Esophagus muscularis mucosa (tissue), 4 donors: ENCODE measurements around the gene CCDC88C. TPM values are rescaled to one million over a fixed set of nuclear protein-coding genes. Genes with fewer than 3 reads are reported as not detected.

Experiments
- DNase-seq: peaks from one replicate; pipeline ENCODE4 v3.0.0-alpha.2; 2017; ENCODE audit errors: extremely low spot score
- H3K27ac ChIP-seq, 4 donors: fragments of 200-600 bp; sonication (generic); replicated peaks in 1 of 4; 1 replicate in 3 of 4; 2 replicates in 1 of 4; pipeline ENCODE4 v1.5.1; 2016 to 2019; ENCODE audit warnings: mild to moderate bottlenecking in 1 of 4
- H3K27me3 ChIP-seq, 4 donors: fragments of 200-600 bp; sonication (generic); one replicate each; pipeline versions ENCODE4 v1.5.1 to v1.6.0; 2016 to 2019
- H3K36me3 ChIP-seq, 4 donors: fragments of 200-600 bp; sonication (generic); one replicate each; pipeline ENCODE4 v1.5.1; 2016 to 2019
- H3K4me1 ChIP-seq, 4 donors: fragments of 200-600 bp; sonication (generic); one replicate each; pipeline ENCODE4 v1.5.1; 2016 to 2019
- H3K4me3 ChIP-seq, 4 donors: fragments of 200-600 bp; sonication (generic); 1 replicate in 2 of 4; 2 replicates in 2 of 4; pipeline ENCODE4 v1.5.1; 2016 to 2019; ENCODE audit warnings: mild to moderate bottlenecking in 4 of 4, moderate library complexity in 1 of 4
- H3K9me3 ChIP-seq, 4 donors: fragments of 200-600 bp; sonication (generic); 1 replicate in 3 of 4; 2 replicates in 1 of 4; pipeline ENCODE4 v1.5.1; 2016 to 2019
- CTCF ChIP-seq, 3 experiments: fragments of 200-600 bp in 2 of 3; fragments of 450-650 bp in 1 of 3; sonication (generic) in 2 of 3; IDR thresholded peaks; one replicate each; pipeline ENCODE4 v1.5.1; 2017 to 2019; ENCODE audit warnings: antibody characterized with exemption in 3 of 3, mild to moderate bottlenecking in 2 of 3, moderate library complexity in 1 of 3
- EP300 ChIP-seq: sonication (generic); formaldehyde crosslinking; IDR thresholded peaks from one replicate; pipeline ENCODE4 v1.6.1; 2017; ENCODE audit warnings: antibody characterized with exemption
- POLR2A ChIP-seq: fragments of 450-650 bp; IDR thresholded peaks from one replicate; pipeline ENCODE4 v1.6.1; 2017; ENCODE audit warnings: antibody characterized with exemption, moderate library complexity, mild to moderate bottlenecking, low read depth
- POLR2AphosphoS5 ChIP-seq, 2 donors: sonication (generic); formaldehyde crosslinking; IDR thresholded peaks; one replicate each; pipeline ENCODE4 v1.6.1; 2017; ENCODE audit warnings: antibody characterized with exemption in 2 of 2
- WGBS: methylation state at CpG from one replicate; pipeline ENCODE4 v1.1.5; 2018; 5-methylcytosine and 5-hydroxymethylcytosine counted together
- intact Hi-C: fragments of 100-400 bp; cut with DNase I; formaldehyde crosslinking; loops from one replicate; pipeline ENCODE4 v1.15.1; 2023
- total RNA-seq, 4 donors: library from RNA; depleted of rRNA; stranded (reverse); fragments of >200 nt; gene quantifications; one replicate each; pipeline versions ENCODE4 v1.1.0 to v1.2.1, GENCODE V29; 2016

Gene CCDC88C
- total RNA-seq, 4 donors from 2014 or later: 4.2 to 6.3 (median 5.6) TPM

GRCh38 chr14:91396013-91396660 is 21.5 kb downstream of the CCDC88C start:
- H3K27me3 ChIP-seq: peaks cover 0 to 8% (median 0%) of the 10 kb centered on the region in 4 donors
- H3K27ac ChIP-seq: no peak overlapping the region
- no peak for DNase-seq
- intact Hi-C loops: no loop called here
- no peaks in the 10 kb centered on the region for H3K9me3 ChIP-seq
- no peak overlapping the region for H3K4me3 ChIP-seq
- H3K36me3 ChIP-seq: no peaks in the 10 kb centered on the region
- no peak for TF ChIP-seq CTCF (IDR thresholded peaks at IDR 0.05)
- no peak for TF ChIP-seq EP300
- no peak for TF ChIP-seq POLR2AphosphoS5 (IDR thresholded peaks at IDR 0.05)
- TF ChIP-seq POLR2A: no peak
- 76% methylated on average over 23 of the region's 23 CpGs for WGBS
- peaks cover 8 to 13% (median 12%) of the 10 kb centered on the region in 4 donors for H3K4me1 ChIP-seq

- no peak for DNase-seq
Observed at GRCh38 chr14:91395466-91395865, 22.2 kb downstream of the CCDC88C start.

GRCh38 chr14:91394105-91395081 is 23.2 kb downstream of the CCDC88C start:
- WGBS: 88% methylated on average over 16 of the region's 17 CpGs
- H3K4me1 ChIP-seq: peaks cover 8 to 14% (median 12%) of the 10 kb centered on the region in 4 donors
- TF ChIP-seq EP300 (no peak), CTCF (IDR thresholded peaks at IDR 0.05) (no peak), POLR2A (no peak), POLR2AphosphoS5 (IDR thresholded peaks at IDR 0.05) (no peak)
- H3K27ac ChIP-seq: no peak overlapping the region
- no peak for DNase-seq
- H3K27me3 ChIP-seq: peaks cover 0 to 2% (median 0%) of the 10 kb centered on the region in 4 donors
- intact Hi-C loops: no loop called here
- no peak overlapping the region for H3K4me3 ChIP-seq
- no peaks in the 10 kb centered on the region for H3K36me3 ChIP-seq
- H3K9me3 ChIP-seq: no peaks in the 10 kb centered on the region

More at GRCh38 chr14:91395466-91395865, 22.2 kb downstream of the CCDC88C start:
- Histone ChIP-seq H3K9me3 (no peaks in the 10 kb centered on the region), H3K4me1 (peaks cover 8 to 13% (median 12%) of the 10 kb centered on the region in 4 donors), H3K27ac (no peak overlapping the region), H3K27me3 (peaks cover 0 to 8% (median 0%) of the 10 kb centered on the region in 4 donors), H3K4me3 (no peak overlapping the region), H3K36me3 (no peaks in the 10 kb centered on the region)
- 96% methylated on average over 5 of the region's 5 CpGs for WGBS
- TF ChIP-seq EP300 (no peak), POLR2A (no peak), CTCF (IDR thresholded peaks at IDR 0.05) (no peak), POLR2AphosphoS5 (IDR thresholded peaks at IDR 0.05) (no peak)
- intact Hi-C loops: no loop called here

- no peak for TF ChIP-seq POLR2A
- TF ChIP-seq POLR2AphosphoS5 (IDR thresholded peaks at IDR 0.05): no peak
- TF ChIP-seq CTCF (IDR thresholded peaks at IDR 0.05): no peak
- TF ChIP-seq EP300: no peak
- no peak for DNase-seq
- H3K36me3 ChIP-seq: no peaks in the 10 kb centered on the region
- 69% methylated on average over 19 of the region's 19 CpGs for WGBS
- peaks cover 0 to 2% (median 0%) of the 10 kb centered on the region in 4 donors for H3K27me3 ChIP-seq
- H3K9me3 ChIP-seq: no peaks in the 10 kb centered on the region
- H3K4me3 ChIP-seq: no peak overlapping the region
- intact Hi-C loops: no loop called here
- no peak overlapping the region for H3K27ac ChIP-seq
- peaks cover 6 to 26% (median 14%) of the 10 kb centered on the region in 4 donors for H3K4me1 ChIP-seq
Observed at GRCh38 chr14:91392623-91393303, 24.9 kb downstream of the CCDC88C start.
